CD1c-positive myeloid dendritic cell (primary cell): ENCODE measurements around the gene OCA2.

Experiments
- DNase-seq: peaks from one replicate; pipeline ENCODE4 v3.0.0-alpha.2; 2016; ENCODE audit errors: extremely low spot score

The OCA2 gene

GRCh38 chr15:27847775-27848710 lies 251.1 kb downstream of the OCA2 start:
- DNase-seq: no peak

GRCh38 chr15:27846722-27847395 lies 252.3 kb downstream of the OCA2 start:
- DNase-seq: no peak

- no peak for DNase-seq
These were observed 253.4 kb downstream of the OCA2 start for GRCh38 chr15:27845535-27846369.

- DNase-seq: no peak
These were observed 255.0 kb downstream of the OCA2 start for GRCh38 chr15:27844018-27844666.

- no peak for DNase-seq
These were observed 256.0 kb downstream of the OCA2 start for GRCh38 chr15:27843146-27843545.

GRCh38 chr15:27842526-27842925 lies 256.6 kb downstream of the OCA2 start:
- no peak for DNase-seq

GRCh38 chr15:27835233-27835939 lies 263.7 kb downstream of the OCA2 start:
- DNase-seq: no peak

GRCh38 chr15:27834684-27835083 lies 264.4 kb downstream of the OCA2 start:
- no peak for DNase-seq

- no peak for DNase-seq
These were observed 265.1 kb downstream of the OCA2 start for GRCh38 chr15:27833974-27834373.

- DNase-seq: no peak
These were observed 265.9 kb downstream of the OCA2 start for GRCh38 chr15:27833178-27833577.

GRCh38 chr15:27832237-27832596 lies 266.9 kb downstream of the OCA2 start:
- no peak for DNase-seq

- DNase-seq: no peak
These were observed 267.5 kb downstream of the OCA2 start for GRCh38 chr15:27831384-27832236.

GRCh38 chr15:27828746-27829145 lies 270.4 kb downstream of the OCA2 start:
- DNase-seq: no peak

- DNase-seq: no peak
These were observed 272.0 kb downstream of the OCA2 start for GRCh38 chr15:27826902-27827714.

- no peak for DNase-seq
These were observed 272.7 kb downstream of the OCA2 start for GRCh38 chr15:27826411-27826810.

- DNase-seq: no peak
These were observed 274.2 kb downstream of the OCA2 start for GRCh38 chr15:27824841-27825422.

GRCh38 chr15:27821273-27821672 lies 277.8 kb downstream of the OCA2 start:
- DNase-seq: no peak

GRCh38 chr15:27820722-27821121 lies 278.4 kb downstream of the OCA2 start:
- no peak for DNase-seq

GRCh38 chr15:27820232-27820631 lies 278.9 kb downstream of the OCA2 start:
- no peak for DNase-seq
